ENCODE measurements around the gene EML6.

EML6 gene

DNA sequence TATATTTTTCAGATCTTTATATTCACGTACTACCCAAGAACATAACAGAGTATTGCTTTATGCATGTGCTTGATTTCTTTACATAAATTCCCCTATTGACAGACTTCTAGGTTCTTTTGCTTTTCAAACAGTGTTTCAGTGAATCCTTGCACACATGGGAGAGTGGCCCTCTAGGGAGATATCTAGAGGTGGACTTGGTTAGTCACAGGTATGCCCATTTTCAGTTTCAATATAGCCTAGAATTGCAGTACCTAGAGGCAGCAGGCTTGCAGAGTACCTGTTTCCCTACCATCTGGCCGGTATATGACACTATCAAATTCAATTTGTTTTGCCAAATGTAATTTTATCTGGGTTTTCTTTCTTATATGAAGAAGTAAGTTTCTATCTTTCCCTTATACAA, 36.8 kb downstream of the EML6 start:
- DNase-seq: no peak

DNA sequence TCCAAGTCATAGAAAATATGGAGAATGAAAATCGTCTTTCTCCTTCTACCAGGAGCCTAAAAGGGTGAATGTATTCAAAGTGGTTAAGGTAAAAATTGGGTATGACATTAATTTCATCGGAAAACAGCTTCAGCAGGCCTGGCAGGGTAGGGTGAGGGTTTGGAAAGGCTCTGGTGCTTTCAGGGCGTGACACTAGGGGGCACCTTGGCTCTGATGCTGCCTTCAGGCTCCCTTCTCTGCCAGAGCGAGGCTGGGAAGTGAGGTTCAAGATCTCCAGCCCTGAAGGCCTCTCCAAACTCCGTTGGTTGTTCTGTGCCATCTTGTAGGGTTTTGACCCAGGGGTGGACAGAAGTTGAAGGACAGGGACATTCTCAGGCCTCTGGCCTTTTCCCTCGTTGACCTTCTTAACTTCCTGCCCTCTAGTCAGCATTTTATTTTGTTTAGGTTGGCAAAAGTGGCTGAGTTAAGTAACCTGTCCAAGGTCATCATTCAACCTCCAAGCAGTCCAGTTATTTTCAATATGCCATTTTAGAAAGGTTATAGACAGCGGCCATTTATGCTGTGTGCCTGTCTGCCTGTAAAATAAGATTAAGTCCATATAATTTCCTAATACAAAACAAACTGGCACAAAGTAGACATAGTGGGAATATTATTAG, 40.3 kb downstream of the EML6 start:
- DNase-seq: no peak

DNA sequence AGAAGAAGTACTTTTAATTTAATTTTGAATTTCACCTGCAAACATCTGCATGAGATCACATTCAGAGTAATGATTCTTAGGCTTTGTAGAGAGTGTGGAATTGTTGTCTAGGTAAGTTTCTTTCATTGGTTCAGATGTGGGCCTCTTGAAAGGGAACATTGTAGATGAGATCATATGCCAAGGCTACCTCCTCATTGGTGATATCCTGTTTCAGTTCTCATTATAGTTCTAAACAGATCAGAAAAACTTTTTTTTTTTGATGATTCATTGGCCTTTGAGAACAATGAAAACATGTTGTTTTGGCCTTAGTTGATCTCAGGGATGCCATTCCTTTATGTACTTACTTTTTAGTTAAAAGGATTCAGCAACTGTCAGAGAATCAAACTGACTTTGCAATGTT, 44.5 kb downstream of the EML6 start:
- no peak for DNase-seq

DNA sequence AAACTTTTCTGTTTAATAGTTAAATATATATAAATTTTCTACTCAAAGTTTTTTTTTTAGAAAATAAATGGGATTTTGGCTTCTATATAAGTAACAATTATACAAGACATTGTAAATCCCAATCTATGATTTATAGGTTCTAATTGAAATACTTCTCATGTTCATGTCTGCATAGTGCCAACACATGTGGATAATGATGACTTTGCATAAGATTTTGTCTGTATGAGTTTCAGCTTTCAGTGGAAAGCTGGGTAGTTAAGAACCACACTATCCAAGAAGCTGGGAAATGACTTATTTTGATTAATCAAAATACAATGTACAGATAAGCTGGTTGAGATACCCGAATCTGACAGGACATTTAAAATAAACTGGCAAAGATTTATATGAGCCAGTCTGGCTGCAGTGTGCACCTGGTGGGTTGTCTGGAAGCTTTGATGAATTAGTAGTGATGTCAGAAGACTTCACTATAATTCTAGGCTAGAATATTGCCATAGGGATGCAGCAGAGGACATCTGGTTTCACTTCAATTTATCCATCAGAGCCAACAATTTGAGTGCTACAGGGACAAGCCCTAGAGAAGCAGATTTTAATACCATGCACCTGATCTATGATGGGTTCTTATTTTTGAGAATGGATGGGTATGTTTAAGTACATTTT, 45.4 kb downstream of the EML6 start:
- no peak for DNase-seq

DNA sequence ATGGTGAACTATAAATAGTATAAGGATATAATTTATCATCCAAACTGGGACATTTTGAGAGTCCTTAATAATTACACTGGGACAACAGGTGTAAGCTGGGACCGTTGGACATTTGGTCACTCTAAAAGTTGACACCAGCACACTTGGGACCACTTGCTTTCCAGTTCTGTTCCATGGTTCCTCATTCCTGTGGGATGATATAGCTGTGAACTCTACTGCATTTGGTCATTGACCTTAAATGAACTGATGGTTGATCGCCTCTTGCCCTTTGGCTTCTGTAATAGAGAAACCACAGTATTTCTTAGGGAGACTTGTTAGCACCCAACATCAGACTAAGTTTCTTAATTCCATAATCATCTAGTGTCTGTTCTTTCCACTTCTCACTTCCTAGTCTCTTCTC, 46.7 kb downstream of the EML6 start:
- no peak for DNase-seq

DNA sequence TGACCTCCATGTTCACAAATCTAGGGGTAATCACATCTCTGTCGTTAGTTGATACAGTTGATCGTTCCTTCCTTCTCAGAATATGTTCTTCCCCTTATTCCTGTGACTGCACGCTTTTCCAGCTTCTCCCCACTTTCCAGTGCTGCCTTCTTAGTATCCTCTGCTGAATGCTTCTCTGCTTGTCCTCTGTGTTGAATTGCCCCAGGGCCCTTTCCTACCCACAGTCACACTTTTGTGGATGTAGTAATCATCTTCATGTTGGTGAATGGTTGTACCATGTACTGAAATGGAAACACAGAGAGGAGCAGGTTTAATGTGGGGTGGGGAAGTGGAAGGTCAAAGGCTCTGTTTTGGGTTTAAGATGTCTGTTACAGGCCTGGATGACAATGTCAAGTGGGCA, 47.2 kb downstream of the EML6 start:
- no peak for DNase-seq

DNA sequence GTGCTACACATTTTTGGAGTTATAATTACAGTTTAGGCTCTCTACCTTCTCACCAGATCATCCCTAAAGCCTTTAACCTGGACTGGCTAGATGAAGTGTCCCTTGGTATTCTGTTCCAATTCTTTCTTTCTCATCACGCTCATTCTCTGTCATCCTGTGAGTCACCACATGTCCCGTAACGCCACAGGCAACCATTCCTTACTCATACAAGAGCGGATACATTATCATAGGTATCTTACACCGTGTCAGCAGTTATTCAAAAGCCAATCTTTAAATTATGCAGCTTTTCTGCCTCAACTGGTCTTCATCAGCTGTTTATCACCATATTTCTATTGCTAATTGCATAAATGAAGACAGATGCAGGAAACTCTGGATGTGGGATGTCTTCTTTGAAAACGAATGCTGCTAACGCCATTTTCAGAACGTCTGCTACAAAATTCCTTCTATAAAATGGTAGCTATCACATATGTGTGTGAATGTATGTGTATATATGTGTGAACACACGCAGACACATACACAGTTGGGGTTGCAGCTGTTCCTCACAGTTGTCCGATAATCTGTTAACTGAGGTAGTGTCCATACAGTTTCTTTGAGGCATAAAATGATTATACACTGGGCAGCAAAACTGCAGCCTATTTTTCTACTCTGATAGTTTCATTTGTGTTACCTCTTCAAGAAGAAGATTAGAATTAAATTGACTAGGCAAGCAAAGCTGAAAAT, 47.9 kb downstream of the EML6 start:
- no peak for DNase-seq

DNA sequence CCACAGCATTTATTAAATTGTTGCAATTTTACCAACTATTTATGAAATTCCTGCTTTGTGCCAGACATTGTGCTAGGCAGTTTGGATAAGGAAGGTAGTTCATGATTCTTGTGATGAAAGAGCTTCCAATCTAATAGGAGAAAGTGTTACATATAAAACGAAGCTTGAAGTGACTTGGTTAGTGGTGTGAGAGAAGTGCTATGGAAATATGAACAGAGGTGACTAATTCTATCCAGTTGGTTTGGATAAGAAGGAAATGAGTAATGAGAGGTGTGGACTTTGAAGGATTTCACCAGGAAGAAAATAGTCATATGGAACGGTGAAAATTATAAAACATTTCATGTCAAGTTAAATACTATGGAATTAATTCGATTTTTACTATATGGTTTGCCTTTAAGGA, 48.6 kb downstream of the EML6 start:
- DNase-seq: no peak

DNA sequence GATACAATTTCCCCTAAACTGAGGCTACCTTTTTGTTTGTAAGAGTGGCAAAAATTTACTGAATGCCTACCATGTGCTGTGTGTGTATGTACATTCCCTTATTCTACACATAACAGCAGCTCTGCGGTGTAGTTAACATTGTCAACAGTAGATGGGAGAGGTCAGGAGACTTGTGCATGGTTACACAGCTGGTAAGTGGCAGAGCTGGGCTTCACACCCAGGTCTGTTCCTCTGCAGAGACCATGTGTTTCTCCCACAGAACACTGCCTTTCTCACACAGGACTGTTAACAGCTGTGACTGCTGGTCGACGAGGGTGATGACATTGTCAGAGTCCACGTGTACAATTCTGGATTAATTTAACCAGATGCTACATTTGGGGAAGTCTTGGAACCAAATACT, 49.1 kb downstream of the EML6 start:
- DNase-seq: no peak

DNA sequence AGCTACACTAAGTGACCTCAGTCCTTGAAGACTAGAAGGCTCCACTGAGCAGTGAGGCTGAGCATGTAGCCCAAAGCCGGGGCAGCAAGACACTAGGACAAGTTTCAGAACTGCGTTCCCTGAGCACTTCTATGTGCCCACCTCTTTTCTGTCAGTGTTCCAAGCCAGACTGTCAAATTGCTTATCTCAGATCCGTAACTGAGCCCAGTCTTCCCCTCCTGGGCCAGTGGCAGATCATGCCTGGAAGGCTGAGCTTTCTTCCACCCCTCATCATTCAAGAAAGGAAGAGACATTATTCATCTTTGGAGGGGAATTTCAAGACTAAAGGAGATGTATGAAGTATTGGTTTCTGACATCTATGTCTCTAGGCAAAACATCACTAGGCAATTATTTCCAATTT, 49.8 kb downstream of the EML6 start:
- no peak for DNase-seq

DNA sequence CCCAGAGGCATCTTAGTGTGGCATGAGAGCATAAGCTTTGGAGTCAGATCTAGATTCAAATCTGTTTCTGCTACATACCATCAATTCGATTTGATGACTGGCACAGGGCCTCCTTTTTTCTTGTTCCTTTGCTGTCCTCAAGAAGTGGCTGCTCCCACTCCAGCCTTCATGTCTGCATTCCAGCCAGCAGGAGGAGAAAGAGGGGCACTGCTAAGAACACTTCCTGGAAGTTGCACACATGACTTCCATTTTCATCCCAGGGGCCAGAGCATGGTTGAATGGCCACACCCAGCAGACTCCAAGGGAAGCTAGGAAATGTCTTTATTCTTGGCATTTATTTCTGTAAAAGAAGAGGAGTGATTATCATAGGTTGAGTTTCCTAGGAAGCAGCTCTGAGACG, 50.4 kb downstream of the EML6 start:
- DNase-seq: no peak

DNA sequence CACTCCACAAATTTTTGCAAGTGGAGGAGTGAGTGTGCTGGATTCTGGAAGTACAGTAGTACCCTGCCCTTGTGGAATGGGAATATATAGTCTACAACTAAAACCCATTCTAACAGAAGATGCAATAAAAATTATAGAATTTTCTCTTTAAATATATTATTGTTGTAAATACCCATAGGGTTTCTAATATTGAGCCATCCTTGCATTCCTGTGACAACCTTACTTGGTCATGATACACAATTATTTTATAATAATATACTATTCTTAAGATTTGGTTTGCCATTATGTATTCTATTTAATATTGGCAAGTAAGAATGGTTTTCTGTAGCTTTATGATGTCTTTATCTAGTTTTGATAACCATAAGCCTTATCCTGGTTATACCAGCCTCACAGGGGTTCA, 52.2 kb downstream of the EML6 start:
- DNase-seq: no peak

DNA sequence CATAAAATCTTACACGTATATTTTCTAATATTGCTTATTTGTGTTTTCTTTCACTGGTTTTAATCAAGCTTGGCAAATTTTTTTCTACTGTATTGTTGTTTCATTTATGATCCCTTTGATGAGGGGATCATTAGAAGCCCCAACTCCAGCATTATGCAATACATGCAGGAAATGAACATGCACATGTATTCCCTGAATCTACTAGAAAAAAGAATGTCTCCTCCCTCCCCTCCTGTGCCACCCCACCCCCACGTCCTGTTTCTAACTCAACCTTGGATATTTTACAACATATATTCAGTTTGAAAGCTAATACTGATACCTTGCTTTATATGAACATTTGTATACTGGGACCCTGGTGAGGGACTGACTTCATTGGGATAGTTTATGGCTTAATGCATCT, 53.0 kb downstream of the EML6 start:
- no peak for DNase-seq

DNA sequence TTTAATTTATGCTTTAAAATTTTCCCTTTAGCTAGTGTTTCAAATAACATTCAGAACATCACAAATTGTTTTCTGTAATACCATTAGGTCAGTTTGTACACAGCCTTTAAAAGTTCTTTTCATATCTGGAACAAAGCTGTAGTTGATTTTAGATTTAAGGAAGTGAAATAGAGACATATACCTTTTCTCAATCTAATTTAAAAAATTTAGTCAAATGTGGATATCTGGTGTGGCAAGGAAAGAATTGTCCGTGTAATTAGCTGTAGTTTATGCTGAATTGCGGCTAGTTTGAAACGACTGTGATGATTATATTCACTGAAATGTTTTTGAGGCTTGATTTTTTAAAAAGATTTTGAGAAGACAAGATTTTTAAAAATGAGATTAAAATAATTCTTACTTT, 59.9 kb downstream of the EML6 start:
- DNase-seq: no peak

DNA sequence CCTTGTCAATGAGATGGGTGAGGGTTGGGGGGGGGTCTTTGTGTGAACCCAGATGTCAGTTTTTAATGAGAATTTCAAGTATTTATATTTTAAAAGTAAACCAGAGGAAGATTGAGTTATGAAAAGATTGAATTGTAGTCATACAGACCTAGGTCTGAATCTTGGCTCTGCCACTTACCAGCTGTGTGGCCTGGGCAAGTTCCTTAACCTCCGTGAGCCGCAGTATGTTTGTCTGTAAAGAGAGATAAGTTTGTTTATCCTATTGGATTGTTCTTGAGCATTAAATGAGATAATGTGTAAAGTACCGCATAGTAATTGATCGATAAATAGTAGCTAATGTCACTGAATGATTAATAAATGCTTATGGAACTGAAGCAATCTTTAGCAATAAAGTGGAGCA, 63.8 kb downstream of the EML6 start:
- DNase-seq: no peak

DNA sequence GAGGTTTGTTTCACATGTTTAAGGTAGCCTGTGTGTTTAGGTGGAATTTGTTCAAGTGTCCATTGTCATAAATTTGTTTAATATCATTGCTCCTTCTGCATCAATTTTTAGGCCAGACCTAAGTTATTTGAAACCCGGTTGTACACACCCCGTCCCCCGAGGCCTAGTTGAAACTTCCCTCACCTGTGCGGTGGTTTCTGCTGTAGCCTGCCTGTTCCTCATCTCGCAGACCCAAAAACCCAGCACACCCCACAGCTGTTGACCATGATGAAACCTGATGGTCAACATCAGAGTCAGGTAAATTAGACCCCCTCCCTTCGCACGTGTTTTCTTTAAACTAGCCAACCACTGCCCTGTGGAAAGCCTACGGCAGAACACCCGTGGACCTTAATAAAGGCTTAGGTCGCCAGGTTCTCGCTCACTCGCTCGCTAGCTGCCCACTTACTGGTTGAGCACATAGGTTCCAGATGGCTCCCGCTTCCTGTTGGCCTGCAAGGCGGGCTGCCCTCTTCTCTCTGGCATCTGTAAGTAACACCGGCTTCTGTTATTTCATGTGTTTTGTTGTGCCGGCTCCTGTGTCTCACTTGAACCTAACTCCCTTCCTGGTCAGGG, 64.4 kb downstream of the EML6 start:
- peak; percentile 20 for DNase-seq

DNA sequence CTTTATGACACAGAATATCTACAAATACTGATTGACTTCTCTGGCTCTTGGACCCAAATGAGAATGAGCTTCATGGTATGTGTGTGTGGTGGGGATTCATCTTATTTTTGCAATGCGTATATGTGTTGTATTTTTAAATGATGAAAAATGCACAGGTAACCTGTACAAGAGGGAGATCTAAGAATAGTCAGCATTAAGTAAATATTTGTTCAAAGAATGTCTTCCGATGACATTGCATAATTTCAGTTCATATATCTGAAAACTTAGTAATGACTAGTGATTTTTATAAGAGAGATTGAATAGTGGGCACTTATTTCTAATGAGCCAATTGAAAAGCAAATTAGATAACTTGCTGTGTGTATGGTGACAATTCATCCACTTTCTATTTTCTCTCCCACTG, 66.4 kb downstream of the EML6 start:
- no peak for DNase-seq

DNA sequence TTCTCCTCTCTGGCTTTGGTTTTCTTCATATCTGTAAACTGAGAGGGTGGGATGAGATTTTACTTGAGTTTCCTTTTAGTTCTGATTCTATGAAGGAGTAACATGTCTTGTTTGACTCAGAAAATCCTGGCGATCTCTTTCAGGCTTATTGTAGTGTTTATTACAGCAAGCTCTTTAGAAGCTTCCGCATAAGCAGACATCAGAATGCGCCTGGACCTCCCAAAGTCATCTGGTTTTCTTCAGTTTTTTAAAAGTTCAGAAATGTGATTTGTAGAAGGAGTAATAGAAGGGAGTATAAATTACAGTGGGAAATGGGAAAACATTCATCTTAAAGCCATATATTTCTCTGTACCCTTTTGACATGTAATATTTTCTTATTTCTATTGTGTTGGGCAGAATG, 68.4 kb downstream of the EML6 start:
- DNase-seq: no peak

DNA sequence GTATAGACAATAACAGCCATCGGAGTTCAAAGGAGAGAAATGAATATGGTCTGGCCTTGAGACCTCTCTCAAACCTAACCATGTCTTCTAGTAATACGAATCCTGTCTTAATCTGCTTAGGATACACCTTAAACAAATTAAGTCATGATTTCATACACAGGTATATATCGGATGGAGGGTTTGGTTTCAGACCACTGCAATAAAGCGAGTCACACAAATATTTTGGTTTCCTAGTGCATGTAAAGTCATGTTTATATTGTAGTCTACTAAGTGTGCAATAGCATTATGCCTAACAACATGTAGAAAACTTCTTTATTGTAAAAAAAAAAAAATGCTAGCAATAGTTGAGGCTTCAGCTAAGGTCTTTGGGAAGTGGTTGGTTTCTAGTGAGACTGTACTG, 73.8 kb downstream of the EML6 start:
- no peak for DNase-seq

DNA sequence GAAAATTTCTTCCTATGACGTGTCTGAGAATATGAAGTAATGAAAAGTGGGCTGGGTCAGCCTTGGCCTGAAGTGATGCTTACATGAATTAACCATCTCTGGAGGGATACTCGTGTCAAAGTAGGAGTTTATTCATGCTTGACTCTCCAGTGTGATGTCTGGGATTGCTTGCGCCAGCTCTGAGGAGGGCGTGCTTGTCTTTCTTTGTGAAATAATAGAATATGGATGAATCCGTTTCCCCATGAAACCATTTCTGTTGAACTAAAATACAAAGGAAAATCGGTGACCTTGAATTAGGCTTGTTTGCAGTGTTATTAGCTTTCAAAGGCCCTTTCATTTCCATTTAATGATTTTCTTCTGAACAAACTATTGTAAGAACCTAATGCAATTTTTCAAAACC, 77.9 kb downstream of the EML6 start:
- DNase-seq: no peak

DNA sequence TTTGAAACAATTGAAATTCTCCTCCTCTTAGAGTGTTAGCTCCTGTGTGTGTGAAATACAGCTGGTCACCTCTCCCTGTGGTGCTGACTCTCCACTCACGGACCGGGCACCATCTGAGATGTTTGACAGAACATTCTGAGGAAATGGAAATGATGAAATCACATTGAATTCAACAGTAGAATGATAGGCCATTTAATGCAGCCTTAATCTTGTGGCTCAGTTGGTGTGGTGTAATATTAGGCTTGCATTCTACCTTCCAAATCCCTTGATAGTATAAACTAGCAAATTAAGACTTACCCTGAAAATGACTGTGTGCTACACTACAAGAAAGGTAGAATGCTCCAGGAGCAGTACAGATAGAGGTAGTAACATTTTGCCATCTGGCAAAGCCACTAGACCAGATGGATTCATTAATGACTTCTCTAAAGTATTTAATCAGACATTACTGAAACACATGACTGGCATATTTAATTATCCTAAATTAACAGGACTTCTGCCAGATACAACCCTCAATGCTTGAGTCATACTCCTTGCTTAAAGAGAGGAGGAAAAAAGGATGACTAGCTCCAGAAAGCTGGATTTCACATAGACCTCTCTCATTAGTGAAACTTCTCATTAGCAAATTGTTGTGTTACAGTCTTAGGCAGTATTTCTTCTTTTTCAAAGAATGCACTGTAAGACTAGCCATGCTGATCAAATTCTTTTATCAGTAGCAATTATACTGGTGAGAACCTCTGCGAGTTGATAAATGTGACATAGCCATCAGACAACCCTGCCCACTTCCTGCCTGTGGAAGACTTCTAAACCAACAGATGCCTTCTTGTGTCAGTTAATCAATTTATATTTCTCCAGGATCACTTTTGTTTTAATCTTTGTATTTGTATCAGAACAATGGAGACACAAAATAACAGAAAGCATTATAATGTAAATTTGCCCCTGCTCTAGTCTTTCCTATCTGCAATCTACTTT, 80.6 kb downstream of the EML6 start:
- no peak for DNase-seq

DNA sequence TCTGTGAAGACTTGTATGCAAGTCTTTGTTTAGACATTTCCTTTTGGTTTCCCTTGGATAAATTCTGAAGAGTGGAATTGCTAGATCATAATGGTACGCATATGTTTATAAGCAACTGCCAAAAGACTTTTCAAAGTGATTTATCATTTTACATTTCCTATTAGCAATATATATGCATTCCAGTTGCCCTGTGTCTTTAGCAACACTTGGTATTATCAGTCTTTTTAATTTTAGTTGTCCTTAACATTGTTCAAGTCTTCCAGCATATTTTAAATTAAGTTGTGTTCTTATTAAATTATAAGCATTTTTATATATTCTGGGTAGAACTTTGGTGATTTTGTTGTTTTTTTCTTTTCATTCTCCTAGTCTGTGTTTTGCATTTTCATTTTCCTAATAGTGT, 81.8 kb downstream of the EML6 start:
- DNase-seq: no peak

DNA sequence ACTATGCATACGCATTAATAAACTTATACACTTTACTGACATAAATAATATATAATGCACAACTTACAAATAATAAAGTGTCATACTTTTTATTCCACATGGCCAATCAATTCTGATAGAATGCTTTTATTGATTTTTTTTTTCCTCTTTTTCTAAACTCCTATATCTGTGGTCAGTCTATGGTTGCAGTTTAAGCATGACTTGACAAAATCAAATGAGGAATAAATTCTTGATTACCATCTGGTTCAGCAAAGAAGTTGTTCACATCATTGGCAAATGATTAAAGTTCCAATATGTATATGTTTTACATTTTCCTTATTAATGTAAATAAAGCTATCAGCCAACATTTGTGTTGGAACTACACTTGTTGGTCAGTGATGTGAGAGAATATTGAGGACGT, 83.5 kb downstream of the EML6 start:
- no peak for DNase-seq
